ENCODE results near the gene GSC2. TPM values are rescaled to one million over a fixed set of nuclear protein-coding genes. Genes with fewer than 3 reads are reported as not detected.

Gene GSC2
- total and polyA plus RNA-seq, 2 of the 8 experiments (the other 6 are each of a cell fraction or from before 2014, with no cell fraction given) = 0.17 to 0.48 TPM

DNA sequence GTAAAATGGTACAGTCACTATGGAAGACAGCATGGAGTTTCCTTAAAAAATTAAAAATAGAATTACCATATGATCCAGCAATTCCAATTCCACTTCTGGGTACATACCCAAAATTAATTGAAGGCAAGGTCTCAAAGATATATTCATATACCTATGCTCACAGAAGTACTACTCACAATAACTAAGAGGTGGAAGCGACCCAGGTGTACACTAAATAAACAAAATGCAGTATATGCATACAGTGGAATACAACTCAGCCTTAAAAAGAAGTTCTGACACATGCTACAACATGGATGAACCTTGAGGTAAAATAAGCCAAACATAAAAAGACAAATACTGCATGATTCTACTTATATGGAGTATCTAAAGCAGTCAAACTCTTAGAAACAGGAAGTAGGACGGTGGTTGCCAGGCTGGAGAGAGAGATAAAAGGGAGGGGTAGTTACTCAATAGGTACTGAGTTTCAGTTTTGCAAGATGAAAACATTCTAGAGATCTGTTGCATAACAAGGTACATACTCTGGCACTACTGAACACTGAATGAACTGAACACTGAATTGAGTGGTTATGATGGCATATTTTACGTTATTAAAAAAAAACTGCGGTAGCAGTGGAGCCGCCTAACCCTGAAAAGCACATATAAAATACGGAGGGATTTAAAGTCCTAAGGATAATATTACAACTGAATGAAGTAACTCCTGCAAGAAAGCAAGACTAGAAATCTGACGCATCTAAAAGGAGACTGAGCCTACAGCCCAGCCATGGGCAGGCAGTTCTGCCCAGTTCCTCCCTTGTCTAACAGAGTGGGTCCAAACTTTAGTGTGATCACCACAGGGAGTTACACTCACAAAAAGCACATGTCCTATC, 40.7 kb downstream of the GSC2 start:
- Histone ChIP-seq H3K27ac (ENCODE audit: low read depth, low read length) (no peak overlapping the region), H3K14ac (ENCODE audit: insufficient read length) (no peak overlapping the region), H3K4me3 (ENCODE audit: extremely low read depth in 1 of 4, insufficient read depth in 2 of 4, low read depth in 3 of 4, low read length in 4 of 4) (no peak overlapping the region), H3K4me1 (replicated peaks in 1 of 4; ENCODE audit: control insufficient read depth in 3 of 4, insufficient read depth in 4 of 4, low read length in 3 of 4) (peaks cover 7 to 14% (median 11%) of the 10 kb centered on the region in 4 experiments), H3K23ac (ENCODE audit: insufficient read length) (no peak overlapping the region), H3K56ac (replicated peaks; ENCODE audit: insufficient read length, low read depth, low read length) (no peak overlapping the region), H3K4ac (replicated peaks; ENCODE audit: insufficient read length, low read depth, low read length) (no peak overlapping the region), H2BK5ac (ENCODE audit: low read depth, low read length) (no peak overlapping the region), H2BK20ac (ENCODE audit: low read length) (no peak overlapping the region), H3K79me2 (ENCODE audit: control insufficient read depth in 1 of 2, insufficient read depth in 2 of 2, low read length in 2 of 2) (peaks cover 21 to 93% of the 10 kb centered on the region in 2 experiments), H2BK12ac (ENCODE audit: low read depth, low read length) (no peak overlapping the region), H3K9me3 (ENCODE audit: insufficient read depth in 2 of 2, low read depth in 1 of 2, low read length in 1 of 2) (no peaks in the 10 kb centered on the region), H2BK120ac (replicated peaks; ENCODE audit: low read depth, low read length) (no peak overlapping the region), H4K91ac (replicated peaks; ENCODE audit: insufficient read length, low read length) (no peak overlapping the region), H3K23me2 (ENCODE audit: low read depth, low read length) (no peaks in the 10 kb centered on the region), H2BK15ac (ENCODE audit: low read length) (no peak overlapping the region), H3K9ac (replicated peaks in 1 of 4; ENCODE audit: extremely low read depth in 1 of 4, low read depth in 3 of 4, low read length in 3 of 4) (no peak overlapping the region), H3K27me3 (replicated peaks in 1 of 4; ENCODE audit: control insufficient read depth in 3 of 4, extremely low read depth in 1 of 4, insufficient read depth in 3 of 4, low read length in 3 of 4) (no peaks in the 10 kb centered on the region; a peak in 1 of 7 replicates), H2AK5ac (ENCODE audit: low read depth, low read length) (no peak overlapping the region), H3K4me2 (ENCODE audit: insufficient read depth in 1 of 2, low read depth in 2 of 2, low read length in 2 of 2) (no peak overlapping the region), H4K20me1 (replicated peaks in 1 of 2; ENCODE audit: control insufficient read depth in 1 of 2, insufficient read depth in 2 of 2, low read length in 2 of 2) (peaks cover 25 to 44% of the 10 kb centered on the region in 2 experiments), H3K18ac (ENCODE audit: extremely low read depth, low read length) (peak overlapping the region; percentile 56; the same call in 1 of the 2 replicates), H4K5ac (ENCODE audit: insufficient read length, low read depth, low read length) (no peak overlapping the region), H4K8ac (ENCODE audit: extremely low read depth, insufficient read depth, low read length) (no peak overlapping the region), H2AFZ (ENCODE audit: low read length) (no peak overlapping the region), H3K36me3 (ENCODE audit: control insufficient read depth in 2 of 4, insufficient read depth in 4 of 4, low read length in 3 of 4) (no peaks in the 10 kb centered on the region), H3K79me1 (ENCODE audit: low read depth, low read length) (peaks cover 21% of the 10 kb centered on the region)
- TF ChIP-seq RNF2 (IDR thresholded peaks at IDR 0.05; ENCODE audit: borderline replicate concordance, low read depth, low read length, missing control alignments, poor library complexity, severe bottlenecking) = no peak
- WGBS, 2 experiments (ENCODE audit: extremely low coverage in 1 of 2, insufficient coverage in 1 of 2, insufficient read length in 1 of 2, insufficient replicate concordance in 2 of 2, low coverage in 1 of 2, low lambda C conversion rate in 2 of 2, missing lambda C conversion rate in 1 of 2) = 89% methylated on average over 7 of the region's 7 CpGs; no CpG with 5 or more reads in 1 of the 2 experiments
- FAIRE-seq (no peak), DNase-seq (ENCODE audit: low read depth in 1 of 2, low spot score in 2 of 2) (no peak)
- CTCF ChIA-PET (ENCODE audit: partially characterized antibody) = interaction anchor here (0.9 to 2.4 kb wide), 7 partner anchors 11 to 110 kb away, joined by 3 to 12 read pairs (median 5); partner anchors contain the start of gene ESS2
- POLR2A ChIA-PET (ENCODE audit: partially characterized antibody) = interaction anchor here (0.9 to 2.8 kb wide), 5 partner anchors 11 to 370 kb away, joined by 3 to 21 read pairs (median 4); partner anchors contain the start of genes CDC45 and DGCR2

Data from H1 (cell line).